Uterus (tissue), 4 donors: ENCODE measurements around the gene GAA. TPM values are rescaled to one million over a fixed set of nuclear protein-coding genes. Genes with fewer than 3 reads are reported as not detected.

Experiments
- DNase-seq, 2 donors: peaks; one replicate each; pipeline ENCODE4 v3.0.0-alpha.2; 2019 to 2020
- H3K27ac ChIP-seq, 2 donors: fragments of 200-600 bp; sonication (generic); 1 replicate in 1 of 2; 2 replicates in 1 of 2; pipeline ENCODE4 v1.5.1; 2016 to 2018
- H3K27me3 ChIP-seq, 2 donors: fragments of 200-600 bp; sonication (generic); one replicate each; pipeline ENCODE4 v1.5.1; 2018 to 2019; ENCODE audit warnings: control low read depth in 1 of 2
- H3K36me3 ChIP-seq, 2 donors: fragments of 200-600 bp; sonication (generic); one replicate each; pipeline ENCODE4 v1.5.1; 2019; ENCODE audit warnings: control low read depth in 1 of 2
- H3K4me1 ChIP-seq, 2 donors: fragments of 200-600 bp; sonication (generic); one replicate each; pipeline ENCODE4 v1.5.1; 2018 to 2019; ENCODE audit warnings: control low read depth in 1 of 2
- H3K4me3 ChIP-seq, 2 donors: fragments of 200-600 bp; sonication (generic); 1 replicate in 1 of 2; 2 replicates in 1 of 2; pipeline ENCODE4 v1.5.1; 2018 to 2019; ENCODE audit warnings: mild to moderate bottlenecking in 1 of 2
- H3K9me3 ChIP-seq, 2 donors: fragments of 200-600 bp; sonication (generic); one replicate each; pipeline ENCODE4 v1.5.1; 2019; ENCODE audit warnings: control low read depth in 1 of 2
- CTCF ChIP-seq, 4 experiments: fragments of 200-600 bp in 2 of 4; fragments of 450-650 bp in 2 of 4; sonication (generic) in 2 of 4; IDR thresholded peaks; one replicate each; pipeline ENCODE4 v1.5.1; 2016 to 2019; ENCODE audit warnings: antibody characterized with exemption in 4 of 4, mild to moderate bottlenecking in 2 of 4, moderate library complexity in 1 of 4
- POLR2A ChIP-seq, 2 donors: fragments of 450-650 bp; IDR thresholded peaks; one replicate each; pipeline ENCODE4 v1.6.1; 2016; ENCODE audit warnings: antibody characterized with exemption in 2 of 2, mild to moderate bottlenecking in 1 of 2, moderate library complexity in 1 of 2
- intact Hi-C: fragments of 100-400 bp; cut with DNase I; formaldehyde crosslinking; loops from one replicate; pipeline ENCODE4 v1.15.1; 2023; ENCODE audit warnings: low total_unique reads
- total RNA-seq, 4 donors: library from RNA; depleted of rRNA in 3 of 4; stranded (reverse); fragments of >200 nt in 3 of 4; gene quantifications; one replicate each; pipeline versions ENCODE4 v1.1.0 to v1.2.4, GENCODE V29; 2014 to 2023
- donor health status: DM: yes; HTN: yes; CAD: no.

The GAA gene
- total RNA-seq = 10 to 100 TPM; 23.1 to 48.3 (median 35.6) TPM

- Histone ChIP-seq H3K27me3 (no peaks in the 10 kb centered on the region), H3K4me1 (no peaks in the 10 kb centered on the region), H3K9me3 (no peaks in the 10 kb centered on the region), H3K4me3 (peak within 1 kb of the TSS; percentile 75 to 80), H3K27ac (peak within 1 kb of the TSS; percentile 94), H3K36me3 (no peaks in the 10 kb centered on the region)
- TF ChIP-seq CTCF (IDR thresholded peaks at IDR 0.05) (peak; percentile 58 to 99 (median 96)), POLR2A (IDR thresholded peaks at IDR 0.05) (peak; percentile 52 to 80)
- peak; percentile 79 to 87 for DNase-seq
- intact Hi-C loops = no loop called here
Observed at GRCh38 chr17:80101011-80101945, at the start of gene GAA. GAA (plus strand) TSS chr17:80101581; CDS start chr17:80104587, 3,006 bp downstream.

DNA sequence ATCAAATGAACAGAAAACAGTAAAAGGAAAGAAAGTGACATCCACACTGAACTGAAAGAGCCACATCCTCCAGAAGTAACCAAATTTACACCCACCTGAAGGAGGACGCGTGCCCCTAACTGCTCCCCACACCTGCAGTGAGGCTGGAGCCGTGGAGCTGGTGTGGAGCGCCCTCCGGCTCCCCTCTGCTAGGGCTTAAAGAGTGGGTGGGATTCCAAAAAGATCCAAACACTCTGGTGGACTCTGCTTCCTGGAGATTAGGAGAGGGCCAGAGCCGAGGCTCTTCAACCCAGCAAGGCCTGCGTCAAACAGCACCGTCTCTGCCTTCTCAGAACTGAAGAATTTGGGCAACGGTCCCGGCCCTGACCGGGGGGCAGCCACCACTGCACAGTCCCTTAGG, 49.7 kb upstream of the GAA start:
- TF ChIP-seq CTCF (IDR thresholded peaks at IDR 0.05) = no peak
- no peak for TF ChIP-seq POLR2A (IDR thresholded peaks at IDR 0.05)
- peak overlapping the region in 1 of 2 donors; percentile 37 for H3K27ac ChIP-seq
- H3K27me3 ChIP-seq = no peaks in the 10 kb centered on the region
- no peaks in the 10 kb centered on the region for H3K9me3 ChIP-seq
- DNase-seq = no peak
- H3K4me1 ChIP-seq = no peaks in the 10 kb centered on the region
- intact Hi-C loops = no loop called here
- no peak overlapping the region for H3K4me3 ChIP-seq
- H3K36me3 ChIP-seq = no peaks in the 10 kb centered on the region

GRCh38 chr17:80053102-80053501, 48.3 kb upstream of the GAA start:
- peak overlapping the region; percentile 37 to 50 for H3K27ac ChIP-seq
- H3K27me3 ChIP-seq = no peaks in the 10 kb centered on the region
- intact Hi-C loops = no loop called here
- TF ChIP-seq CTCF (IDR thresholded peaks at IDR 0.05) (no peak), POLR2A (IDR thresholded peaks at IDR 0.05) (no peak)
- no peak for DNase-seq
- no peaks in the 10 kb centered on the region for H3K9me3 ChIP-seq
- H3K36me3 ChIP-seq = no peaks in the 10 kb centered on the region
- H3K4me1 ChIP-seq = no peaks in the 10 kb centered on the region
- H3K4me3 ChIP-seq = no peak overlapping the region

- H3K4me3 ChIP-seq = no peak overlapping the region
- H3K27me3 ChIP-seq = no peaks in the 10 kb centered on the region
- no peaks in the 10 kb centered on the region for H3K4me1 ChIP-seq
- H3K36me3 ChIP-seq = no peaks in the 10 kb centered on the region
- intact Hi-C loops = no loop called here
- no peak for TF ChIP-seq POLR2A (IDR thresholded peaks at IDR 0.05)
- DNase-seq = no peak
- peak overlapping the region; percentile 28 to 50 for H3K27ac ChIP-seq
- no peaks in the 10 kb centered on the region for H3K9me3 ChIP-seq
Observed at GRCh38 chr17:80055597-80055996, 45.8 kb upstream of the GAA start.

GRCh38 chr17:80058311-80058955, 42.9 kb upstream of the GAA start:
- Histone ChIP-seq H3K4me3 (no peak overlapping the region), H3K27me3 (no peaks in the 10 kb centered on the region), H3K27ac (no peak overlapping the region), H3K9me3 (no peaks in the 10 kb centered on the region), H3K36me3 (no peaks in the 10 kb centered on the region), H3K4me1 (no peaks in the 10 kb centered on the region)
- DNase-seq = no peak
- intact Hi-C loops = no loop called here
- no peak for TF ChIP-seq POLR2A (IDR thresholded peaks at IDR 0.05)
- TF ChIP-seq CTCF (IDR thresholded peaks at IDR 0.05) = no peak
